ENCODE data around the gene FLAD1. TPM values are rescaled to one million over a fixed set of nuclear protein-coding genes. Genes with fewer than 3 reads are reported as not detected.

Gene FLAD1
- total and polyA plus RNA-seq, 12 donors: 21.6 to 65.5 (median 30.8) TPM

DNA sequence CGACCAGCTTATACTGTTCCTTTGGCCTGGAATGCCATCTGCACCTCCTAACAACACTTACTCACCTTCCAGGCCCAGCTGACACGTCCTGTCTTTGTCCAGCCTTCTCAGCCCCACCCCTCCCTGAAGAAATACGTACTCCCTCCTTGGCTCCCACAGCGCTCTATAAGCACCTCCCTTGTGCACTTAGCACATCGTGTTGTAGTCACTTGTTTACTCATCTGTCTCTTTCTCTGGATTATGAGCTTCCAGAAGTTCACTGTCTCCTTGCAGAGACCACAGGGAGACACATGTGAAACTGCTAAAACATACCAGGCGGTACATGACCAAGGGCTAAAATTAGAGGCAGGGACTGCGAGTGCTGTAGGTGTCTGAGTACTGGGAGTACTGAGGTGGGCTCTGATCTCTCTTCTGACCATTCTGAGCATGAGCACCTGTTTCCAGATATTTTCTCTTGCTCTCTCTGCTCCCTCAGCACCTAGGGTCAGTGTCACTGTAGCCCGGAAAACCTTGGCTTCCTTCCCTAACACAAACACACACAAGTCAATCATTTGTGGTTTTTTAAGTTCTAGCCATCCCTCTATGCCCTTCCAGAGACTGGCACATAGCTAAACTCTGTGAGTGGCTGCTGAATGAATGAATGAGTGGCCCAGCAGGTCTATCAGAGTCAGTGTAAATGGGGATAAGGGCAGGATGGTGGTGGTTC, 55.6 kb downstream of the FLAD1 start:
- no peak for DNase-seq
- Histone ChIP-seq H3K9me3 (replicated peaks in 1 of 3) (no peaks in the 10 kb centered on the region), H3K27me3 (no peaks in the 10 kb centered on the region), H3K27ac (no peak overlapping the region), H3K4me1 (replicated peaks in 1 of 2) (no peaks in the 10 kb centered on the region), H3K4me3 (no peak overlapping the region), H3K36me3 (replicated peaks in 1 of 2) (no peaks in the 10 kb centered on the region)
- TF ChIP-seq POLR2A (IDR thresholded peaks at IDR 0.05): no peak
- TF ChIP-seq, protein P1, sequence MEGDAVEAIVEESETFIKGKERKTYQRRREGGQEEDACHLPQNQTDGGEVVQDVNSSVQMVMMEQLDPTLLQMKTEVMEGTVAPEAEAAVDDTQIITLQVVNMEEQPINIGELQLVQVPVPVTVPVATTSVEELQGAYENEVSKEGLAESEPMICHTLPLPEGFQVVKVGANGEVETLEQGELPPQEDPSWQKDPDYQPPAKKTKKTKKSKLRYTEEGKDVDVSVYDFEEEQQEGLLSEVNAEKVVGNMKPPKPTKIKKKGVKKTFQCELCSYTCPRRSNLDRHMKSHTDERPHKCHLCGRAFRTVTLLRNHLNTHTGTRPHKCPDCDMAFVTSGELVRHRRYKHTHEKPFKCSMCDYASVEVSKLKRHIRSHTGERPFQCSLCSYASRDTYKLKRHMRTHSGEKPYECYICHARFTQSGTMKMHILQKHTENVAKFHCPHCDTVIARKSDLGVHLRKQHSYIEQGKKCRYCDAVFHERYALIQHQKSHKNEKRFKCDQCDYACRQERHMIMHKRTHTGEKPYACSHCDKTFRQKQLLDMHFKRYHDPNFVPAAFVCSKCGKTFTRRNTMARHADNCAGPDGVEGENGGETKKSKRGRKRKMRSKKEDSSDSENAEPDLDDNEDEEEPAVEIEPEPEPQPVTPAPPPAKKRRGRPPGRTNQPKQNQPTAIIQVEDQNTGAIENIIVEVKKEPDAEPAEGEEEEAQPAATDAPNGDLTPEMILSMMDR (IDR thresholded peaks at IDR 0.05): no peak
- 63 to 70% (median 67%) methylated on average over 8 of the region's 8 CpGs for WGBS, 4 donors
- intact Hi-C loops (cut with DNase I): no loop called here

DNA sequence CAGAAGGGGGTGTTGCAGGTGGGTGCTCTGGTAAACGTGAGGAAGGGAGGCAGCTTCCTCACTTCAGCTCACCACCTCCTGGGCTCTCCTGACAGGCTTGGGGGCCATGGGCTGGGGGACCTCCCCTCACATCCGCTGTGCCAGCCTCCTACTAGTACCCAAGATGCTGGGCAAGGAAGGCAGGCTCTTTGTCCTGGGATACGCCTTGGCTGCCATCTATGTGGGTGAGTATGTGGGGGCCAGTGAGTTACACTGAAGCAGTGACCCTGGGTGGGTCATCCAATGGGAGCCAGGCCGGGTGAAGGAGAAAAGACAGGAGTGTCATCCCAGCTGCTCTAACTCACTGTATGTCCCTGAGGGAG, 56.1 kb downstream of the FLAD1 start:
- TF ChIP-seq POLR2A (IDR thresholded peaks at IDR 0.05): no peak
- TF ChIP-seq, protein P1 (IDR thresholded peaks at IDR 0.05): no peak
- Histone ChIP-seq H3K27ac (no peak overlapping the region), H3K27me3 (no peaks in the 10 kb centered on the region), H3K36me3 (replicated peaks in 1 of 2) (no peaks in the 10 kb centered on the region), H3K4me1 (replicated peaks in 1 of 2) (no peaks in the 10 kb centered on the region), H3K4me3 (no peak overlapping the region), H3K9me3 (replicated peaks in 1 of 3) (no peaks in the 10 kb centered on the region)
- no peak for DNase-seq
- intact Hi-C loops (cut with DNase I): no loop called here
- 66 to 76% (median 73%) methylated on average over 4 of the region's 4 CpGs for WGBS, 4 donors

DNA sequence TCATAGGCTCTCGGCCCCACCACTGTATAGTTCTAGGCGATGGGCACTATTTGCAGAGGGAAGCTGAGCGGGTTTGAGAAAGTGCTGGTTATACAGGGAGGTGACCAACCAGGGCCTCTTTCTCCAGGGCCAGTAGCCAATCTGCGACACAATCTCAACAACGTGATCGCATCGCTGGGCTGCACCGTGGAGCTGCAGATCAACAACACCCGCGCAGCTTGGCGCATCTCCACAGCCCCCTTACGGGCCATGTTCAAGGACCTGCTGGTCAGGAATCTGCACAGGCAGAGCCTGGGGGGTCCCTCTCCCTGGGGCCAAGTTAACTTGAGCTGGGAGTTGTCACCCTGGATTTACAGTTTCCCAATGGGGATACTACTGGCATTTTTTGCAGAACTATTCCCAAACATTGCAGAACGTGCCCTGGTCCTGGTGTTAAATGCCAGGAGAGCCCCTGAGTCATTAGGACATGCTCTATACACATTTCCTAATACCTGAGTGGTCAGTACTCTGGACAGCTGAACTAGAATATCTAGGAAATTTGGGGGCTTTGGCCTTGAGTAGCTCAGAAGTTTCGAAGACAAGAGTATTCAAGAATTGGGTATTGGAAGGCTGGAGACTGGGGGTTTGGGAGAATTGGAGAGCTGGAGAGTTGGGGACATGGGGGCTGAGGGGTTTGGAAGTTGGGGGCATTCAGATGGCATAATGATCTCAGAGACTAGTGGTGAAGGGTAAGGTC, 57.4 kb downstream of the FLAD1 start:
- Histone ChIP-seq H3K4me1 (replicated peaks in 1 of 2) (peaks cover 3 to 9% of the 10 kb centered on the region in 2 donors), H3K27me3 (no peaks in the 10 kb centered on the region), H3K9me3 (replicated peaks in 1 of 3) (no peaks in the 10 kb centered on the region), H3K27ac (no peak overlapping the region), H3K36me3 (replicated peaks in 1 of 2) (no peaks in the 10 kb centered on the region), H3K4me3 (no peak overlapping the region)
- 85 to 92% (median 89%) methylated on average over 10 to 14 of the region's 14 CpGs for WGBS, 4 donors
- TF ChIP-seq, protein P1 (IDR thresholded peaks at IDR 0.05): no peak
- TF ChIP-seq POLR2A (IDR thresholded peaks at IDR 0.05): no peak
- intact Hi-C loops (cut with DNase I): no loop called here
- DNase-seq: no peak

Small RNAs within 50 kb of the gene (microRNA-seq; reads per million reads assigned to microRNA genes)
- 0 to 0.57 (median 0.45) reads per million in 3 donors for gene MIR4258

Small RNAs within 50 kb of the gene (small RNA-seq; reads per million reads assigned to genes)
- 0 reads per million in 2 donors for gene MIR4258
- gene RF00017: 0 reads per million in 2 donors

Other genes starting within 250 kb of the FLAD1 start
- gene KCNN3, start 113.1 kb upstream of the FLAD1 start, total RNA-seq: 1 to 10 TPM in 5 of 9 donors, under 1 TPM in 4; 0.17 to 2.3 (median 1.1) TPM
- 1 to 10 TPM in 1 of 3 donors, under 1 TPM in 2; 0.34 to 2.0 (median 0.80) TPM for gene KCNN3, start 113.1 kb upstream of the FLAD1 start, polyA plus RNA-seq
- 10 to 100 TPM; 12.6 to 70.0 (median 31.0) TPM for gene PMVK, start 46.6 kb upstream of the FLAD1 start, total RNA-seq
- gene PMVK, start 46.6 kb upstream of the FLAD1 start, polyA plus RNA-seq: 10 to 100 TPM; 41.4 to 45.1 (median 42.1) TPM
- 100 to 1,000 TPM; 120 to 342 (median 278) TPM for gene PBXIP1, start 27.2 kb upstream of the FLAD1 start, total RNA-seq
- gene PBXIP1, start 27.2 kb upstream of the FLAD1 start, polyA plus RNA-seq: 100 to 1,000 TPM in 2 of 3 donors, 10 to 100 TPM in 1; 97.0 to 184 (median 110) TPM
- gene PYGO2, start 21.6 kb upstream of the FLAD1 start, total RNA-seq: 10 to 100 TPM; 26.2 to 61.1 (median 42.6) TPM
- 10 to 100 TPM; 28.2 to 44.1 (median 29.2) TPM for gene PYGO2, start 21.6 kb upstream of the FLAD1 start, polyA plus RNA-seq
- 100 to 1,000 TPM in 7 of 9 donors, 10 to 100 TPM in 2; 80.3 to 240 (median 120) TPM for gene SHC1, start 12.6 kb upstream of the FLAD1 start, total RNA-seq
- 100 to 1,000 TPM; 167 to 260 (median 249) TPM for gene SHC1, start 12.6 kb upstream of the FLAD1 start, polyA plus RNA-seq
- gene CKS1B, start 8.7 kb upstream of the FLAD1 start, total RNA-seq: 10 to 100 TPM; 23.2 to 87.0 (median 30.3) TPM
- gene CKS1B, start 8.7 kb upstream of the FLAD1 start, polyA plus RNA-seq: 10 to 100 TPM; 12.4 to 51.0 (median 22.3) TPM
- gene LENEP, start 10.2 kb downstream of the FLAD1 start, total RNA-seq: under 1 TPM in 1 of 9 donors, not detected in 8; 0.44 TPM
- gene LENEP, start 10.2 kb downstream of the FLAD1 start, polyA plus RNA-seq: not detected
- 100 to 1,000 TPM in 1 of 9 donors, 10 to 100 TPM in 8; 23.3 to 126 (median 78.1) TPM for gene ZBTB7B, start 19.5 kb downstream of the FLAD1 start, total RNA-seq
- gene ZBTB7B, start 19.5 kb downstream of the FLAD1 start, polyA plus RNA-seq: 10 to 100 TPM; 22.4 to 97.3 (median 27.9) TPM
- 1 to 10 TPM in 3 of 9 donors, under 1 TPM in 4, not detected in 2; 0.14 to 2.4 (median 0.90) TPM for gene DCST2, start 50.4 kb downstream of the FLAD1 start, total RNA-seq
- 10 to 100 TPM in 1 of 3 donors, 1 to 10 TPM in 1, under 1 TPM in 1; 0.24 to 15.2 (median 8.5) TPM for gene DCST2, start 50.4 kb downstream of the FLAD1 start, polyA plus RNA-seq
- gene DCST1, start 50.5 kb downstream of the FLAD1 start, total RNA-seq: not detected
- gene DCST1, start 50.5 kb downstream of the FLAD1 start, polyA plus RNA-seq: not detected
- 10 to 100 TPM; 11.6 to 84.2 (median 58.3) TPM for gene ADAM15, start 68.0 kb downstream of the FLAD1 start, total RNA-seq
- 100 to 1,000 TPM in 2 of 3 donors, 10 to 100 TPM in 1; 16.1 to 269 (median 240) TPM for gene ADAM15, start 68.0 kb downstream of the FLAD1 start, polyA plus RNA-seq
- gene EFNA4, start 80.4 kb downstream of the FLAD1 start, total RNA-seq: 10 to 100 TPM in 5 of 9 donors, 1 to 10 TPM in 4; 3.5 to 28.7 (median 12.7) TPM
- gene EFNA4, start 80.4 kb downstream of the FLAD1 start, polyA plus RNA-seq: 10 to 100 TPM; 10.0 to 23.5 (median 12.1) TPM
- 1 to 10 TPM; 1.4 to 7.3 (median 2.7) TPM for gene EFNA3, start 95.5 kb downstream of the FLAD1 start, total RNA-seq
- gene EFNA3, start 95.5 kb downstream of the FLAD1 start, polyA plus RNA-seq: 1 to 10 TPM; 2.8 to 4.0 (median 3.7) TPM
- gene EFNA1, start 144.5 kb downstream of the FLAD1 start, total RNA-seq: 10 to 100 TPM in 8 of 9 donors, 1 to 10 TPM in 1; 9.9 to 49.7 (median 27.7) TPM
- gene EFNA1, start 144.5 kb downstream of the FLAD1 start, polyA plus RNA-seq: 10 to 100 TPM in 2 of 3 donors, 1 to 10 TPM in 1; 6.6 to 35.9 (median 30.2) TPM
- gene SLC50A1, start 152.5 kb downstream of the FLAD1 start, total RNA-seq: 100 to 1,000 TPM in 2 of 9 donors, 10 to 100 TPM in 7; 31.7 to 112 (median 50.6) TPM
- gene SLC50A1, start 152.5 kb downstream of the FLAD1 start, polyA plus RNA-seq: 100 to 1,000 TPM in 1 of 3 donors, 10 to 100 TPM in 2; 55.2 to 172 (median 61.8) TPM
- 100 to 1,000 TPM in 8 of 9 donors, 10 to 100 TPM in 1; 45.4 to 192 (median 159) TPM for gene DPM3, start 157.2 kb downstream of the FLAD1 start, total RNA-seq
- 1,000 to 10,000 TPM in 2 of 3 donors, 1 to 10 TPM in 1; 6.8 to 1,427 (median 1,371) TPM for gene DPM3, start 157.2 kb downstream of the FLAD1 start, polyA plus RNA-seq
- gene KRTCAP2, start 190.0 kb downstream of the FLAD1 start, total RNA-seq: 100 to 1,000 TPM in 8 of 9 donors, 10 to 100 TPM in 1; 76.1 to 252 (median 154) TPM
- 100 to 1,000 TPM; 383 to 806 (median 704) TPM for gene KRTCAP2, start 190.0 kb downstream of the FLAD1 start, polyA plus RNA-seq
- under 1 TPM in 7 of 9 donors, not detected in 2; 0.19 to 0.96 (median 0.44) TPM for gene TRIM46, start 190.5 kb downstream of the FLAD1 start, total RNA-seq
- gene TRIM46, start 190.5 kb downstream of the FLAD1 start, polyA plus RNA-seq: 1 to 10 TPM in 2 of 3 donors, under 1 TPM in 1; 0.38 to 5.6 (median 1.2) TPM
- gene THBS3, start 224.6 kb downstream of the FLAD1 start, total RNA-seq: 10 to 100 TPM in 7 of 9 donors, 1 to 10 TPM in 2; 7.1 to 38.6 (median 15.7) TPM
- gene THBS3, start 224.6 kb downstream of the FLAD1 start, polyA plus RNA-seq: 100 to 1,000 TPM in 1 of 3 donors, 10 to 100 TPM in 1, 1 to 10 TPM in 1; 9.6 to 147 (median 71.3) TPM
- 10 to 100 TPM; 39.2 to 83.8 (median 45.6) TPM for gene MTX1, start 225.4 kb downstream of the FLAD1 start, total RNA-seq
- 100 to 1,000 TPM in 1 of 3 donors, 10 to 100 TPM in 2; 26.7 to 111 (median 79.8) TPM for gene MTX1, start 225.4 kb downstream of the FLAD1 start, polyA plus RNA-seq

Measured in adrenal gland (tissue), 12 donors.